ENCODE data around the gene LBP.
"Not testable (repeated sequence)": the region's sequence is repeated elsewhere in the genome, so short reads cannot be mapped to it uniquely, and the experiment has no call there.

The LBP gene

GRCh38 chr20:38349856-38350255 lies 3.6 kb downstream of the LBP start:
- no peak for DNase-seq (ENCODE audit: low read depth)

- DNase-seq (ENCODE audit: low read depth): no peak
These were observed 4.8 kb downstream of the LBP start for GRCh38 chr20:38350879-38351775.

- DNase-seq (ENCODE audit: low read depth): no peak
These were observed 7.0 kb downstream of the LBP start for GRCh38 chr20:38353316-38353715.

GRCh38 chr20:38354227-38354626 lies 7.9 kb downstream of the LBP start:
- DNase-seq (ENCODE audit: low read depth): no peak

- no peak for DNase-seq (ENCODE audit: low read depth)
These were observed 9.1 kb downstream of the LBP start for GRCh38 chr20:38355161-38356012.

- DNase-seq (ENCODE audit: low read depth): no peak
These were observed 11.4 kb downstream of the LBP start for GRCh38 chr20:38357653-38358207.

GRCh38 chr20:38358556-38358955 lies 12.3 kb downstream of the LBP start:
- DNase-seq (ENCODE audit: low read depth): no peak

GRCh38 chr20:38363004-38363747 lies 16.9 kb downstream of the LBP start:
- no peak for DNase-seq (ENCODE audit: low read depth)

- no peak for DNase-seq (ENCODE audit: low read depth)
These were observed 23.1 kb downstream of the LBP start for GRCh38 chr20:38369389-38369788.

- no peak for DNase-seq (ENCODE audit: low read depth)
These were observed 26.5 kb downstream of the LBP start for GRCh38 chr20:38372806-38373205.

GRCh38 chr20:38373231-38373867 lies 27.1 kb downstream of the LBP start:
- DNase-seq (ENCODE audit: low read depth): no peak

- no peak for DNase-seq (ENCODE audit: low read depth)
These were observed 27.6 kb downstream of the LBP start for GRCh38 chr20:38373898-38374297.

GRCh38 chr20:38377039-38377685 lies 30.9 kb downstream of the LBP start:
- no peak for DNase-seq (ENCODE audit: low read depth)

GRCh38 chr20:38377838-38378237 lies 31.6 kb downstream of the LBP start:
- not testable (repeated sequence) for DNase-seq (ENCODE audit: low read depth)

- no peak for DNase-seq (ENCODE audit: low read depth)
These were observed 36.9 kb downstream of the LBP start for GRCh38 chr20:38383147-38383546.

GRCh38 chr20:38386004-38386403 lies 39.7 kb downstream of the LBP start:
- no peak for DNase-seq (ENCODE audit: low read depth)

- DNase-seq (ENCODE audit: low read depth): no peak
These were observed 40.6 kb downstream of the LBP start for GRCh38 chr20:38386851-38387250.

- no peak for DNase-seq (ENCODE audit: low read depth)
These were observed 41.7 kb downstream of the LBP start for GRCh38 chr20:38387953-38388352.

- no peak for DNase-seq (ENCODE audit: low read depth)
These were observed 46.1 kb downstream of the LBP start for GRCh38 chr20:38392356-38392755.

- DNase-seq (ENCODE audit: low read depth): no peak
These were observed 47.0 kb downstream of the LBP start for GRCh38 chr20:38393259-38393658.

- DNase-seq (ENCODE audit: low read depth): no peak
These were observed 48.9 kb downstream of the LBP start for GRCh38 chr20:38395165-38395564.
